IgD-negative memory B cell (primary cell): ENCODE measurements around the gene OR10G7. TPM values are rescaled to one million over a fixed set of nuclear protein-coding genes. Genes with fewer than 3 reads are reported as not detected.
"Not testable (repeated sequence)": the region's sequence is repeated elsewhere in the genome, so short reads cannot be mapped to it uniquely, and the experiment has no call there.

ENCODE experiments used
- H3K27ac Mint-ChIP-seq, 3 donors: one replicate each; pipeline ENCODE4 v1.8.0; 2020 to 2022; ENCODE audit warnings: mild to moderate bottlenecking in 3 of 3, mixed read lengths in 3 of 3, moderate library complexity in 1 of 3
- H3K27me3 Mint-ChIP-seq: one replicate; pipeline ENCODE4 v1.8.0; 2021; ENCODE audit warnings: mixed read lengths
- H3K36me3 Mint-ChIP-seq: one replicate; pipeline ENCODE4 v1.8.0; 2020; ENCODE audit warnings: mild to moderate bottlenecking, mixed read lengths
- H3K4me1 Mint-ChIP-seq, 3 donors: one replicate each; pipeline ENCODE4 v1.8.0; 2020 to 2022; ENCODE audit warnings: mixed read lengths in 3 of 3, mild to moderate bottlenecking in 1 of 3
- H3K4me3 Mint-ChIP-seq, 4 donors: one replicate each; pipeline ENCODE4 v1.8.0; 2020 to 2022; ENCODE audit warnings: mild to moderate bottlenecking in 4 of 4, mixed read lengths in 4 of 4, moderate library complexity in 3 of 4
- H3K9me3 Mint-ChIP-seq, 3 donors: one replicate each; pipeline ENCODE4 v1.8.0; 2020 to 2021; ENCODE audit warnings: mixed read lengths in 3 of 3, mild to moderate bottlenecking in 1 of 3
- polyA plus RNA-seq: library from polyadenylated mRNA; unstranded; fragments of 300-500 nt; fragmentation: Illumina TruSeq; gene quantifications from one replicate; pipeline ENCODE4 v1.2.3, GENCODE V29; 2021

The OR10G7 gene
- polyA plus RNA-seq, 1 donor from 2014 or later = not detected

DNA sequence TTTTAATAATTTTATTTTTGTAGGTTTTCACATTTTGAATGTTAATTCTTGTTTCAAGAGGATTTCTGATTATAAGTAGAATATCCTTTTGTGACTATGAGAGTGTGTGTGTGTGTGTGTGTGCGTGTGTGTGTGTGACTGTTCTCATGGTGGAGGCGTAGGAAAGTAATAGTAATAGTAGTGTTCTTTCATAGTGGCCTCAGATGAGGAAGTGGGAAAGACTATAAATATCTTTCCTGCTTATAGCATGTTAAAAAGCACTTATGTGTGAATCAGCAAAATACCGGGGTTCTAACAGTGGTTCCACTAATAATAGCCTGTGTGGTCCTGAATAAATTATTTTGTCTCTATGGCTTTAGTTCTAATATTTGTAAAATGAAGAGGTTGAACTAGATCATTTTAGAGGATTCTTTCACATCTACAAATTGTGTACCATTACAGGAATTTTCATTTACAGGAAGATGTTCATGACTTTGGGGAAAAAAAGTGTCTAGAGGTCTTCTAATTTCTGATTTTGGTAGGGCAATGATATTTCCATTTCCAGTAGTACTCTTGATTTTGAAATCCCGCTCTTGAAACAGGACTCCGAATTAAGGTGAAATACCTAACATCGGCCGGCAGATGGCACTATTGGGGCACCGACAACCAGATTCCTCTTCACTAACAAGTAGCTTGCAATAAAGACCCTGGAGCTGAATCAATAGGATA is 29.9 kb upstream of the OR10G7 start:
- H3K36me3 Mint-ChIP-seq = no peaks in the 10 kb centered on the region
- peak overlapping the region in 1 of 3 donors; percentile 64 for H3K27ac Mint-ChIP-seq
- H3K4me3 Mint-ChIP-seq = peak overlapping the region in 2 of 4 donors; percentile 19 to 55
- H3K27me3 Mint-ChIP-seq = peaks cover 19% of the 10 kb centered on the region
- no peaks in the 10 kb centered on the region for H3K9me3 Mint-ChIP-seq
- H3K4me1 Mint-ChIP-seq = peaks cover 8 to 15% (median 14%) of the 10 kb centered on the region in 3 donors

DNA sequence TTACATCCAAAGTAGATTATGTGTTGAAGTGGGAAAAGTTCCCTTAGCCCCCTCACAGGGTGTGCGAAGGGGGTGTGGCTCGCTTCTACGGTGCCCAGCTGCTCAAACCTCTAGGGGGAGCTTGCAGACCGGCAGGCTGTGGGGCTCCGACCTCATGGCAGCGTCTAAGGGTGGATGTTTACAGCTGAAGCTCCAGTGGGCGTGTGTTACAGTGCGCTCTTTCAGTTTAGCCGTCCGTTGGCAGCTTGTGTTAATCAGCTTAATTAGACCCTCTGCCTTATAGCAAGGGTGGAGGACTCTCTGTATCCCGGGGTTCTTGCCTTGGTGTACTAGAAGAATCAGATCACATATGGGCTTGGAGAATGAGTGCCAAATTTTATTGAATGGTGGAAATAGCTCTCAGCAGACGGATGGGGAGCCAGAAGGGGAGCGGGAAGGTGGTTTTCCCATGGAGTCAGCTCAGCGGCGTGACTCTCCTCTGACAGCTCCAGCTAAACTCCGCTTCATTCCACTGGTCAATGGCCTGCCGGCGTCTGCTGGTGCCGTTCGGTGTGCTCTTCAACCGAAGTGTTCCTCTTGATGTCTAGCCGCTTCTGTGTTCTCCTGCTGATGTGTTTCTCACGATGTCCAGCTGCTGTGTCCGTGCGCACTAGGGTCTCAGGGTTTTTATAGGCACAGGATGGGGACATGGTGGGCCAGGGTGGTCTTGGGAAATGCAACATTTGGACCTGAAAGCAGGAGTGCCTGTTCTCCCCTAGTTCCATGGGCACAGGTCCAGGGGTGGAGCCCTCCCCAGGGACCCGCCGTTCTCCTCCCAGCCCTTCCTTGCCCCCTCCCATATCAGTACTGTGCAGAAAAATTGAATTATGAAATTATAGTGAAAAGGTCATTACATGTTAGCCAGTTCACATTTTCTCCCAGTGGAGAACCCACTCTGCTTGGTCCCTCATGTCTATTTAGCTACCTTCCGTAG is 28.6 kb upstream of the OR10G7 start:
- Mint-ChIP-seq H3K9me3 (no peaks in the 10 kb centered on the region), H3K27me3 (peaks cover 19% of the 10 kb centered on the region), H3K36me3 (no peaks in the 10 kb centered on the region), H3K4me1 (peaks cover 8 to 14% (median 11%) of the 10 kb centered on the region in 3 donors), H3K27ac (no peak overlapping the region), H3K4me3 (peak overlapping the region in 2 of 4 donors; percentile 75 to 87)

DNA sequence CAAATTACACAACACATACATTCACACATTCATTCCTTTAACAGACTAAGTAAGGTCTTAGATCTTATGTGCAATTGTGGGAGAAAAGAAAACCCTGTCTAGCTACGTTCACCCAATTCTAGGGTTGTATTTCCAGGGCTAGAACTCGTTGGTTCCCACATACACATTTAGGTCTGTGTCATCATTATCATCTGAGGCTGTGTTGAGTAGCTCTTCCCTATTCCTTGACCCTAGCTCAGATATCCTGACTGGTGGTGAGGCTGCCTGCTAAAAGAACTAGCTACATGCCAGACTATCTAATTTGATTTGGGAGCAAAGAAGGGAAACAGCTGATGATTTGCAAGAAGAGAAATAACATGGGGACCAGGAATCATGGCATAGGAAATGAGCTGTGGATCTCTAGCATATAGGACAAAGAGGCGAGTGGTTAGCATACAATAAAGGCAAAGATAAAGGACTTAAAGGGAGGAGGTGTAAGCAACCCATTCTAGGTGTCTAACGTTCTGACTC is 27.5 kb upstream of the OR10G7 start:
- Mint-ChIP-seq H3K27me3 (peaks cover 21% of the 10 kb centered on the region), H3K4me3 (peak overlapping the region in 1 of 4 donors; percentile 13), H3K4me1 (peaks cover 8 to 14% (median 10%) of the 10 kb centered on the region in 3 donors), H3K9me3 (no peaks in the 10 kb centered on the region), H3K27ac (no peak overlapping the region), H3K36me3 (no peaks in the 10 kb centered on the region)

DNA sequence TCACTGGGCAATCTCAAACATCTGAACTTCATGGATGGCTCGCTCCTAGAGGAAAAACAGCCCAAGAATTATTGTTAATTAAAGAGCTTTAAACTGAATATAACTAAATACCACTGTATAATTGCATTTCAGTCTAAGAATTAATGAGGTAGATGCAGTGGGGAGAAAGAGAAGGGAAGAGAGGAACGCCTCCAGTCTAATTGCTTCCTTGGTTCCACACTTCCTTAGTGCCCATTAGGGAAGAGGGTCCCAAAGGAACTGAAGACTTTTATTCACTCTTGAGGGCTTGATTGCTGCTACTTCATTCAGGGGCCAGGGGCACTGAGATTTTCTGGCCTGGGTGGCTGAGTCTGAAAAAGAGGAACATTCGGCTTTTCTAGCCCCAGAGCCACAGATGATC is 11.8 kb upstream of the OR10G7 start:
- H3K9me3 Mint-ChIP-seq = peaks cover 0 to 2% (median 0%) of the 10 kb centered on the region in 3 donors
- H3K27ac Mint-ChIP-seq = no peak overlapping the region
- H3K4me1 Mint-ChIP-seq = no peaks in the 10 kb centered on the region
- H3K4me3 Mint-ChIP-seq = no peak overlapping the region
- peaks cover 2% of the 10 kb centered on the region for H3K27me3 Mint-ChIP-seq
- no peaks in the 10 kb centered on the region for H3K36me3 Mint-ChIP-seq

DNA sequence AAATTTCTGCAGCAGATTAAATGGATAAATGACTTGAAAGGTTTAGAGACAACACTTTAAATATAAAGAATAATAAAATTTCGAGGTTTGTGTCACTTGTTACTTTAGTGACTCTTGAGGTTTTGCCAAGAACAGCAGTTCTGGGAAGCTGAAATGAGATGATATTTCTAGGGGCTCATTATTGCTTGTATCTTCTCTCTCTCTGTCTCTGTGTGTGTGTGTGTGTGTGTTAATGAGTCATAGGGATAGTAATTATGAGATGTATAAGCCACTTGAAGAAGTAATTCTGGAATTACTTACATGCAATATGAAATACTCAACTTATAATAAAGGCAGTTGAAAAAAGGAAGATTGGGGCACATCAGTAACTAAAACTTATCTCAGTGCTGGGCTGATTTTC is 9.6 kb upstream of the OR10G7 start:
- H3K27ac Mint-ChIP-seq = no peak overlapping the region
- H3K9me3 Mint-ChIP-seq = peaks cover 0 to 2% (median 0%) of the 10 kb centered on the region in 3 donors
- no peaks in the 10 kb centered on the region for H3K36me3 Mint-ChIP-seq
- peaks cover 2% of the 10 kb centered on the region for H3K27me3 Mint-ChIP-seq
- no peaks in the 10 kb centered on the region for H3K4me1 Mint-ChIP-seq
- no peak overlapping the region for H3K4me3 Mint-ChIP-seq

DNA sequence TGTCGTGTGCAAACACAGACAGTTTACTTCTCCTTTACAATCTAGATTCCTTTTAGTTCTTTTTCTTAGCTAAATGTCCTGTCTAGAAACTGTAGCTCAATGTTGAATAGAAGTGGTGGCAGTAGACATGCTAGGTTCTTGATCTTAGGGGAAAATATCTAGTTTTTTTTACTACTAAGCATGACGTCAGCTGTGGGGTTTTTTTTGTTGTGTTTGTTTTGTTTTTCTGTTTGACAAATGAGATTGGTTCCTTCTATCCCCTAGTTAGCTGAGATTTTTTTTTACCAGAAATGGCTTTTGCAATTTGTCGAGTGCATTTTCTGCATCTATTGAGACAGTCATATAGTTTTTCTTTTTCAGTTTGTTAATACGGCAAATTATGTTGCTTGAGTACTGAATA is 2.3 kb upstream of the OR10G7 start:
- Mint-ChIP-seq H3K27me3 (no peaks in the 10 kb centered on the region), H3K27ac (no peak overlapping the region), H3K4me1 (no peaks in the 10 kb centered on the region), H3K36me3 (no peaks in the 10 kb centered on the region), H3K4me3 (no peak overlapping the region), H3K9me3 (no peaks in the 10 kb centered on the region)

DNA sequence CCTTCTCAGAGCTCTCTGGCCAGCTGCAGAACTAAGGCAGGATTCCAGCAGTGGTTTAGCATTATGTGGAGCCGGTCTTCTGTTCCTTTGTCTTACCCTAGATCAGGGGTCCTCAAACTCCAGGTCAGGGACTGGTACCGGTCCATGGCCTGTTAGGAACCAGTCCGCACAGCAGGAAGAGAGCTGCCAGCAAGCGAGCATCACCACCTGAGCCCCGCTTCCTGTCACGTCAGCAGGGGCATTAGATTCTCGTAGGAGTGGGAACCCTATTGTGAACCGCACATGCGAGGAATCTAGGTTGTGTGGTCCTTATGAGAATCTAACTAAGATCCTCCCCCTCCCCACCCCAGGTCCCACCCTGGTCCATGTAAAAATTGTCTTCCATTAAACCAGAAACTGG is 1.6 kb downstream of the OR10G7 start:
- Mint-ChIP-seq H3K27ac (peak overlapping the region in 1 of 3 donors; percentile 27), H3K4me1 (no peaks in the 10 kb centered on the region), H3K9me3 (no peaks in the 10 kb centered on the region), H3K36me3 (no peaks in the 10 kb centered on the region), H3K27me3 (no peaks in the 10 kb centered on the region), H3K4me3 (no peak overlapping the region)

DNA sequence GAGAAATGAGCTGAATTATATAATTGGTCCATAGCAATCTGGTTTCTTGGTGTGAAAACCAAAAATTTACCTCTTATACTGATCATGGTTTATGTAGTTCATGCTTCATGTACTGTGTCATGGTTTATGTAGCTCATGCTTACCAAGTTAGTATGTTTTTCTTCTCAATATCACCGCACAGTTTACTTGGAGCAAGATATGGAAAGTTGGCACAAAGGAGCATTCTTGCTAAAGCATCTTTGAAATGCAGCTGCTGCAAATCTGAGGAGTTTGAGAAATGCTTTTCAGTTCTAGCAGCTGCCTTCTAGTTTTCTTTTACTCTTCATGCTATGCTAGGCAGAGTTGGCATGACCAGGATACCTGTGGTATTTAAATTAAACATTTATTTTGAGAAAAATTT is 4.5 kb downstream of the OR10G7 start:
- no peaks in the 10 kb centered on the region for H3K36me3 Mint-ChIP-seq
- no peaks in the 10 kb centered on the region for H3K9me3 Mint-ChIP-seq
- no peaks in the 10 kb centered on the region for H3K27me3 Mint-ChIP-seq
- no peaks in the 10 kb centered on the region for H3K4me1 Mint-ChIP-seq
- no peak overlapping the region for H3K27ac Mint-ChIP-seq
- H3K4me3 Mint-ChIP-seq = no peak overlapping the region

DNA sequence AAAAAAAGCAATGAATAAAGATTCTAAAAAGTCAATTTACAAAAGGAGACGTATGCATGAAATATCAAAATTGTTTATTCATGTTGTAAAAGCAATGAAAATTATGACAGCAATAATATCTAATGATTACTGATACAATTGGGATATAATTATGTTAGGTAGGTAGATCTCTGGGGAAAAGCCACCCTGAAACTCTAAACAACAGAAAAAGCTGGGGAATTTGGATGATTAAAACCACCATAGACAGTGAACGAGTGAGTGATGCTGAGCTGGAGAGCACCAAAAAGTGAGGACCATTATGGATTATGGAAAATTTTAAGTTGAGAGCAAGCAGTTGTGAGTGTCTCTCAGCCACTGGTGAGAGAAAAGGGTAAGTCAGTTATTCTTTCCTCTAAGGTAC is 14.6 kb downstream of the OR10G7 start, which contains the start of gene OR10G8:
OR10G8 (plus strand) TSS at position 301 of the 400 bp plus-strand sequence. CDS start 2,825 bp downstream, outside the sequence.
- Mint-ChIP-seq H3K36me3 (no peaks in the 10 kb centered on the region), H3K4me1 (peaks cover 0 to 2% (median 0%) of the 10 kb centered on the region in 3 donors), H3K27me3 (no peaks in the 10 kb centered on the region), H3K9me3 (no peaks in the 10 kb centered on the region), H3K27ac (no peak within 1 kb of the TSS), H3K4me3 (no peak within 1 kb of the TSS)

DNA sequence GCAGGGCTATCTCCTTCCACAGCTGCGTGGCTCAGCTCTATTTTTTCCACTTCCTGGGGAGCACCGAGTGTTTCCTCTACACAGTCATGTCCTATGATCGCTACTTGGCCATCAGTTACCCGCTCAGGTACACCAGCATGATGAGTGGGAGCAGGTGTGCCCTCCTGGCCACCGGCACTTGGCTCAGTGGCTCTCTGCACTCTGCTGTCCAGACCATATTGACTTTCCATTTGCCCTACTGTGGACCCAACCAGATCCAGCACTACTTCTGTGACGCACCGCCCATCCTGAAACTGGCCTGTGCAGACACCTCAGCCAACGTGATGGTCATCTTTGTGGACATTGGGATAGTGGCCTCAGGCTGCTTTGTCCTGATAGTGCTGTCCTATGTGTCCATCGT is 25.3 kb downstream of the OR10G7 start:
- H3K4me3 Mint-ChIP-seq, H3K27me3 Mint-ChIP-seq, H3K36me3 Mint-ChIP-seq, H3K9me3 Mint-ChIP-seq, H3K4me1 Mint-ChIP-seq, H3K27ac Mint-ChIP-seq: not testable (repeated sequence)

DNA sequence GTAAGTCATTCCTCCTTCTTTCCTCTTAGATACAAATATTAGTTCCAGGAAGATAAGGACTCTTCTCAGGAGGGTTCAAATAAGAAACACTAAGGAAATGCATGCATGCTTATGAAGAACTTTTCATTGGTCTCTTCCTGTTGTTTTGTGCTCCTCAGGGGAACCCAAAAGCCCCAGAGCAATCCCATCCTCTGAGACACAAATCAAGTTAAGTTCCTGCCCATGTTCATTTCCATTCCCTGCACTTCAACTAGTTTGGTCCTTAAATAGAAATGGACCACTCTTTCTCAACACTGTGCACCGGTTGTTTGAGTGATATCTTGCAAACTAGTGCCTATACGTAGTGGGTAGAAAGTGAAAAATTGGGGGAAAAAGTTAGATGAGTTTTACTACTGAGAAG is 28.4 kb downstream of the OR10G7 start, which contains the start of gene OR10G4:
OR10G4 (plus strand) TSS at position 301 of the 400 bp plus-strand sequence. CDS start 2,578 bp downstream, outside the sequence.
- Mint-ChIP-seq H3K27me3 (peaks cover 3% of the 10 kb centered on the region), H3K27ac (no peak within 1 kb of the TSS), H3K36me3 (no peaks in the 10 kb centered on the region), H3K4me1 (no peaks in the 10 kb centered on the region), H3K4me3 (no peak within 1 kb of the TSS), H3K9me3 (no peaks in the 10 kb centered on the region)

DNA sequence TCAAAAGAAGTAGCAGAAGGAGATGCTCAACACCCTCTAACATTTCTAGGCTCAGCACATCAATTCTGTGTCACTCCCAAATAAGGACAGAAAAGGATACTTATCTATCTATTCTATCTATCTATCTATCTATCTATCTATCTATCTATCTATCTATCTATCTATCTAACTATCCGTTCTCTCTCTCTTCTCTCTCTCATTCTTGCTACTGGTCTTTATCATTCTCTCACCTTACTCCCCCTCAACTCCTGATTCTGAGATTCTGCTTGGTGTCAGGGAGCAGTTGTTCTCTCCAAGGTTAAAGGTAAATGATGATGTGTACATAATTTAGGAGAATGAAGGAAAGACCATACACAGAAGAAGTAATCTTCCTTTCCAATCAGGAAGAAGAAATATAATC is 46.0 kb downstream of the OR10G7 start, which contains the start of gene OR10G6:
OR10G6 (minus strand) TSS at position 43 of the 400 bp plus-strand sequence; CDS start at position 43, 0 bp downstream.
- Mint-ChIP-seq H3K9me3 (peaks cover 0 to 4% (median 0%) of the 10 kb centered on the region in 3 donors), H3K27me3 (no peaks in the 10 kb centered on the region), H3K36me3 (no peaks in the 10 kb centered on the region), H3K4me1 (no peaks in the 10 kb centered on the region), H3K27ac (no peak within 1 kb of the TSS), H3K4me3 (no peak within 1 kb of the TSS)
